SK-N-SH (cell line): ENCODE data around the gene ENOX1.

ENCODE experiments used
- CHD2 ChIP-seq: fragments of 150-350 bp; IDR thresholded peaks from 2 replicates; pipeline ENCODE4 v1.6.1; 2018; ENCODE audit warnings: low read length; ENCODE audit not compliant: partially characterized antibody
- EP300 ChIP-seq, 2 experiments: IDR thresholded peaks; 2 replicates each; pipeline versions ENCODE4 v1.4.0 to v1.6.1; 2012; ENCODE audit warnings: borderline replicate concordance in 1 of 2, low read depth in 1 of 2, low read length in 1 of 2
- GATA2 ChIP-seq: sonication (generic); formaldehyde crosslinking; IDR thresholded peaks from 2 replicates; pipeline ENCODE4 v1.5.0; 2020; ENCODE audit warnings: mild to moderate bottlenecking, missing genetic modification reagents
- NRF1 ChIP-seq: IDR thresholded peaks from 2 replicates; pipeline ENCODE4 v1.6.1; 2012; ENCODE audit warnings: low read depth, mild to moderate bottlenecking, low read length
- POLR2AphosphoS5 ChIP-seq: IDR thresholded peaks from 2 replicates; pipeline ENCODE4 v1.6.1; 2012; ENCODE audit warnings: low read depth, low read length
- RXRA ChIP-seq: IDR thresholded peaks from 2 replicates; pipeline ENCODE4 v1.4.0; 2012; ENCODE audit warnings: low read depth, mild to moderate bottlenecking, borderline replicate concordance
- TAF1 ChIP-seq: IDR thresholded peaks from 2 replicates; pipeline ENCODE4 v1.6.1; 2012; ENCODE audit warnings: low read depth, mild to moderate bottlenecking, low read length, moderate library complexity, borderline replicate concordance
- TEAD4 ChIP-seq: IDR thresholded peaks from 2 replicates; pipeline ENCODE4 v1.4.0; 2012; ENCODE audit warnings: mild to moderate bottlenecking, borderline replicate concordance; ENCODE audit not compliant: insufficient read depth
- YY1 ChIP-seq: IDR thresholded peaks from 2 replicates; pipeline ENCODE4 v1.4.0; 2012; ENCODE audit warnings: low read depth, mild to moderate bottlenecking
- TF ChIP-seq, protein P1 (sequence below): IDR thresholded peaks from 2 replicates; pipeline ENCODE4 v1.4.0; 2012; ENCODE audit warnings: low read depth
- TF ChIP-seq, protein P2 (sequence below): fragments of 200-600 bp; sonication (generic); IDR thresholded peaks from 2 replicates; pipeline ENCODE4 v1.6.1; 2017; ENCODE audit warnings: antibody characterized with exemption, mild to moderate bottlenecking, moderate library complexity
- TF ChIP-seq, protein P3 (sequence below): IDR thresholded peaks from 2 replicates; pipeline ENCODE4 v1.6.1; 2012; ENCODE audit warnings: mild to moderate bottlenecking, low read depth, low read length, moderate library complexity

DNA sequence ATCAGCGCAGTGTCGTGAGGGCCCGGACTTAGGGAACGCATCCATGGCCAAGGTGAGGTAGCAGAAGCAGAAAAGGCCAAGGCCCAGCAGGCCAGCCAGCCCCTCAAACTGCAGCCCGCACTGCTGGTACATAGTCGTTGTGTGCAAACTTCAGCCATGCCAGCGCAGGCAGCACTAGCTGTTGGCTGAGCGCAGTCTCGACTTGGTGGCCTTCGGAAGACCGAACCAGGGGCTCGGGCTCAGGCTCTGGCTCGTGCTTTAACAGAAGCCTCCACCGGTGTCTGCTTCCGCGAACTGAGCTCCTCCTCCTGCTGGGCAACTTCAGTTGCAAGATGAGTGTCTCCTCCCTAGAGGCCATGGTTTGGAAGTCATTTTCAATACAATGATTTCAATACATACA, 605.9 kb downstream of the ENOX1 start:
- TF ChIP-seq, protein P1, sequence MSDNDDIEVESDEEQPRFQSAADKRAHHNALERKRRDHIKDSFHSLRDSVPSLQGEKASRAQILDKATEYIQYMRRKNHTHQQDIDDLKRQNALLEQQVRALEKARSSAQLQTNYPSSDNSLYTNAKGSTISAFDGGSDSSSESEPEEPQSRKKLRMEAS: no peak
- TF ChIP-seq YY1 (no peak), TAF1 (no peak), NRF1 (no peak), POLR2AphosphoS5 (no peak), TEAD4 (no peak), GATA2 (CRISPR knock-in tag) (no peak), CHD2 (no peak), EP300 (IDR thresholded peaks at IDR 0.05; ENCODE audit: borderline replicate concordance in 1 of 2, low read depth in 1 of 2, low read length in 1 of 2) (no peak), RXRA (no peak)
- TF ChIP-seq, protein P2, sequence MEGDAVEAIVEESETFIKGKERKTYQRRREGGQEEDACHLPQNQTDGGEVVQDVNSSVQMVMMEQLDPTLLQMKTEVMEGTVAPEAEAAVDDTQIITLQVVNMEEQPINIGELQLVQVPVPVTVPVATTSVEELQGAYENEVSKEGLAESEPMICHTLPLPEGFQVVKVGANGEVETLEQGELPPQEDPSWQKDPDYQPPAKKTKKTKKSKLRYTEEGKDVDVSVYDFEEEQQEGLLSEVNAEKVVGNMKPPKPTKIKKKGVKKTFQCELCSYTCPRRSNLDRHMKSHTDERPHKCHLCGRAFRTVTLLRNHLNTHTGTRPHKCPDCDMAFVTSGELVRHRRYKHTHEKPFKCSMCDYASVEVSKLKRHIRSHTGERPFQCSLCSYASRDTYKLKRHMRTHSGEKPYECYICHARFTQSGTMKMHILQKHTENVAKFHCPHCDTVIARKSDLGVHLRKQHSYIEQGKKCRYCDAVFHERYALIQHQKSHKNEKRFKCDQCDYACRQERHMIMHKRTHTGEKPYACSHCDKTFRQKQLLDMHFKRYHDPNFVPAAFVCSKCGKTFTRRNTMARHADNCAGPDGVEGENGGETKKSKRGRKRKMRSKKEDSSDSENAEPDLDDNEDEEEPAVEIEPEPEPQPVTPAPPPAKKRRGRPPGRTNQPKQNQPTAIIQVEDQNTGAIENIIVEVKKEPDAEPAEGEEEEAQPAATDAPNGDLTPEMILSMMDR: no peak
- TF ChIP-seq, protein P3, sequence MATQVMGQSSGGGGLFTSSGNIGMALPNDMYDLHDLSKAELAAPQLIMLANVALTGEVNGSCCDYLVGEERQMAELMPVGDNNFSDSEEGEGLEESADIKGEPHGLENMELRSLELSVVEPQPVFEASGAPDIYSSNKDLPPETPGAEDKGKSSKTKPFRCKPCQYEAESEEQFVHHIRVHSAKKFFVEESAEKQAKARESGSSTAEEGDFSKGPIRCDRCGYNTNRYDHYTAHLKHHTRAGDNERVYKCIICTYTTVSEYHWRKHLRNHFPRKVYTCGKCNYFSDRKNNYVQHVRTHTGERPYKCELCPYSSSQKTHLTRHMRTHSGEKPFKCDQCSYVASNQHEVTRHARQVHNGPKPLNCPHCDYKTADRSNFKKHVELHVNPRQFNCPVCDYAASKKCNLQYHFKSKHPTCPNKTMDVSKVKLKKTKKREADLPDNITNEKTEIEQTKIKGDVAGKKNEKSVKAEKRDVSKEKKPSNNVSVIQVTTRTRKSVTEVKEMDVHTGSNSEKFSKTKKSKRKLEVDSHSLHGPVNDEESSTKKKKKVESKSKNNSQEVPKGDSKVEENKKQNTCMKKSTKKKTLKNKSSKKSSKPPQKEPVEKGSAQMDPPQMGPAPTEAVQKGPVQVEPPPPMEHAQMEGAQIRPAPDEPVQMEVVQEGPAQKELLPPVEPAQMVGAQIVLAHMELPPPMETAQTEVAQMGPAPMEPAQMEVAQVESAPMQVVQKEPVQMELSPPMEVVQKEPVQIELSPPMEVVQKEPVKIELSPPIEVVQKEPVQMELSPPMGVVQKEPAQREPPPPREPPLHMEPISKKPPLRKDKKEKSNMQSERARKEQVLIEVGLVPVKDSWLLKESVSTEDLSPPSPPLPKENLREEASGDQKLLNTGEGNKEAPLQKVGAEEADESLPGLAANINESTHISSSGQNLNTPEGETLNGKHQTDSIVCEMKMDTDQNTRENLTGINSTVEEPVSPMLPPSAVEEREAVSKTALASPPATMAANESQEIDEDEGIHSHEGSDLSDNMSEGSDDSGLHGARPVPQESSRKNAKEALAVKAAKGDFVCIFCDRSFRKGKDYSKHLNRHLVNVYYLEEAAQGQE: no peak
